Activated effector memory CD4-positive, alpha-beta T cell treated with Interleukin-2 at 50 U/mL for 16 hours (primary cell): Measurements from ENCODE around the gene NCK1.
"Not testable (repeated sequence)": the region's sequence is repeated elsewhere in the genome, so short reads cannot be mapped to it uniquely, and the experiment has no call there.

ENCODE experiments used
- DNase-seq: peaks from one replicate; pipeline ENCODE4 v3.0.0-alpha.2; 2020

NCK1 gene

GRCh38 chr3:136869282-136869681 lies 7.3 kb downstream of the NCK1 start:
- DNase-seq: no peak

DNA sequence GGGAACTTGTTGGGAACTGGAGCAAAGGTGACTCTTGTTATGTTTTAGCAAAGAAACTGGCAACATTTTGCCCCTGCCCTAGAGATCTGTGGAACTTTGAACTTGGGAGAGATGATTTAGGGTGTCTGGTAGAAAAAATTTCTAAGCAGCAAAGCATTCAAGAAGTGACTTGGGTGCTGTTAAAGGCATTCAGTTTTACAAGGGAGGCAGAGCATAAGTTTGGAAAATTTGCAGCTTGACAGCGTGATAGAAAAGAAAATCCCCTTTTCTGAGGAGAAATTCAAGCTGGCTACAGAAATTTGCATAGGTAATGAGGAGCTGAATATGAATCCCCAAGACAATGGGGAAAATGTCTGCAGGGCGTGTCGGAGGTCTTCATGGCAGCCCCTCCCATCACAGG lies 10.2 kb downstream of the NCK1 start:
- DNase-seq: not testable (repeated sequence)

DNA sequence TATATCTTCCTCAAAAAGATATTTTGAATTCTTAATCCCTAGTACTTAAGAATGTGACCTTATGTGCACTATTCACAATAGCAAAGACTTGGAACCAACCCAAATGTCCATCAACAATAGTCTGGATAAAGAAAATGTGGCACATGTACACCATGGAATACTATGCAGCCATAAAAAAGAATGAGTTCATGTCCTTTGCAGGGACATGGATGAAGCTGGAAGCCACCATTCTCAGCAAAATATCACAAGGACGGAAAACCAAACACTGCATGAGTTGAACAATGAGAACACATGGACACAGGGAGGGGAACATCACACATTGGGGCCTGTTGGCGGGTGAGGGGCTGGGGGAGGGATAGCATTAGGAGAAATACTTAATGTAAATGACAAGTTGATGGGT lies 17.5 kb downstream of the NCK1 start:
- not testable (repeated sequence) for DNase-seq

DNA sequence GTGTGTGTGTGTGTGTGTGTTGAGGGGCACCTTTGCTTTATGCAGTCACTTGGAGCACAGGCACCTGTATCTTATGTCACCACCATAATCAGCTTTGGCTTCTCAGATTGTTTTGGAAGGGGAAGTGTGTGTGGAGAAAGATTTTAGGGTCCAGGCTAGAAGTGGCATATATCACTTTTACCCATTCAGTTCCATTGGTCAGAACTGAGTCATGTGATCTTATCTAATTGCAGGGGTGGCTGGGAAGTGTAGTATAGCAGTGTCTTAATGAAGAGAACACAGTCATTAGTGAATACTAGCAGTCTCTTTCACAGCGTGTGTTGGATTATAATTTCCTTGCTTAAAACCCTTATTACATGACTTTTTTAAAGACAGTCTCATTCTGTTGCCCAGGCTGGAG lies 20.6 kb downstream of the NCK1 start:
- DNase-seq: no peak

DNA sequence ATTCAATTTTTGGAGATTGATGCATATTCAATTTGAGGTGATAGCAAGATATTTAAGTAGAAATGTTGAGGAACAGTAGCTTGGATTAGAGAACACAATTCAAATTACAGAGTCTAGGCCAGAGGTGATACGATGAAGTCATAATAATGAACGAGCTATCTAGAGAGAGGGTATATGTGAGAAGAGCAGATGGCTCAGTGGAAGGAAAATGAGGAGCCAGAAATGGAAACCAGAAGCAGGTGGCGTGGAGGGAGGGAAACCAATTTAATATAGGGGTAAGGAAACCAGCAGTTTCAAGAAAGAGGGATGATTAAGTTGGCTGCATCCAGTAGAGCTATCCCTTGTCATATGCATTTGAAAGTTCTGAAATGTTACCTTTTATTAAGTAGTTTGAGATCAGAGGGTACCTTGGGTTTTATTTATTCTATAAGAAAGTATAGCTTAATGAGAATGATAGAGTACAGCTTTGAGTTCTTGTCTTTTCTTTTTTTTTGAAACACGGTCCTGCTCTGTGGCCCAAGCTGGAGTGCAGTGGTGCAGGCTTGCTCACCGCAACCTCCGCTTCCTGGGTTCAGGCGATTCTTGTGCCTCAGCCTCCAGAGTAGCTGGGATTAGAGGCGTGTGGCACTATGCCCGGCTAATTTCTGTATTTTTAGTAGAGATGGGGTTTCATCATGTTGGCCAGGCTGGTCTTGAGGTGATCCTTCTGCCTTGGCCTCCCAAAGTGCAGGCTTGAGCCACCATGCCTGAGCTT lies 22.1 kb downstream of the NCK1 start:
- no peak for DNase-seq

DNA sequence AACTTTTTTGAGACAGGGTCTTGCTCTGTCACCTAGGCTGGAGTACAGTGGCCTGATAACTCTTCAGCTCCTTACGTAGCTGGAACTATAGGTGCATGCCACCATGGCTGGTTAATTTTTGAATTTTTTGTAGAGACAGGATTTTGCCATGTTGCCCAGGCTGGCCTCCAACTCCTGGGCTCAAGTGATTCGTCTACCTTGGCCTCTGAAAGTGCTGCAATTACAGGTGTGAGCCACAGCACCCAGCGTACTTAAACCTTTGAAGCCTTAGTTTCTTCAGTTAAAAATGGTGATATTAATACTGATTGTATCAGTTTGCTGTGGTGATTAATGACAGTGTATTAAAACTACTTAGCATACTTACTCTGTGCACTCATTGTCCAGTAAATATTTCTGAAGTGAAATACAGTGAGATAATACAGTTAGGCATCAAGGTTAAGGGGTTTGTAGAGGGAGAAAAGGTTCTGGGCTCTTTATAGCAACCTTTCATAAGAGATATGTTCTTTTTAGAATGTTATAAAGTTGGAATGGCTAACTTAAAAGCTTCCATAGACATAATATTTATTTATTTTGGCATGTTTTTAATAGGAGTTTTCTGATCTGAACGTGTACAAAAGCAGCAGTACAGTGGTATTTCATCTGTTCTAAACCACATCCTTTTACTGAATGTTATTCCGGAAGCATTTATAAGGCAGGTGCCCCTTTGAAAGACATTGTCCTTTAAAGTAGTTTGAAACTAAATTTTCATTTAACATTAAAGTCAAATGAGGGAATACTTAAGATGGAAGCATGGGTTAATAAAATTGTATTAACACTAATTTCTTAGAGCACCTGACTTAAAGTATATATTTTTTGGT lies 23.6 kb downstream of the NCK1 start:
- DNase-seq: no peak

DNA sequence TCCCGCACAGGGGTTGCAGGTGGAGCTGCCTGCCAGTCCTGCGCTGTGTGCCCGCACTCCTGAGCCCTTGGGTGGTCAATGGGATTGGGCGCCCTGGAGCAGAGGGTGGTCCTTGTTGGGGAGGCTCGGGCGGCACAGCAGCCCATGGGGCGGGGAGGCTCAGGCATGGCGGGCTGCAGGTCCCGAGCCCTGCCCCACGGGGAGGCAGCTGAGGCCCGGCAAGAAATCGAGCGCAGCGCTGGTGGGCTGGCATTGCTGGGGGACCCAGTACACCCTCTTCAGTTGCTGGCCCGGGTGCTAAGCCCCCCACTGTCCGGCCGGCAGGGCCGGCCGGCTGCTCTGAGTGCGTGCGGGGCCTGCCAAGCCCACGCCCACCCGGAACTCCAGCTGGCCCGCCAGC lies 27.9 kb downstream of the NCK1 start:
- no peak for DNase-seq

GRCh38 chr3:136891934-136892855 lies 30.2 kb downstream of the NCK1 start:
- no peak for DNase-seq

GRCh38 chr3:136893848-136894443 lies 31.9 kb downstream of the NCK1 start:
- DNase-seq: no peak

DNA sequence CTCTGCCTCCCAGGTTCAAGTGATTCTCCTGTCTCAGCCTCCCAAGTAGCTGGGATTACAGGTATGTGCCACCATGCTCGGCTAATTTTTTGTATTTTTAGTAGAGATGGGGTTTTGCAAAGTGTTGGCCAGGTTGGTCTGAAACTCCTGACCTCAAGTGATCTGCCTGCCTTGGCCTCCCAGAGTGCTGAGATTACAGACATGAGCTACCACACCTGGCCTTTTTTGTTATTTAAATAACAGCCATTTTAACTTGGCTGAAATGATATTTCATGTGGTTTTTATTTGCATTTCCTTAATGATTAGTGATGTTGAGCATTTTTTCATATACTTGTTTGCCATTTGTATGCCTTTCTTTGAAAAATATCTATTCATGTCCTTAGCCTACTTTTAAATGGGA lies 35.2 kb downstream of the NCK1 start:
- not testable (repeated sequence) for DNase-seq

GRCh38 chr3:136898549-136898948 lies 36.5 kb downstream of the NCK1 start:
- DNase-seq: no peak

GRCh38 chr3:136898954-136899353 lies 36.9 kb downstream of the NCK1 start:
- DNase-seq: no peak

- no peak for DNase-seq
These were observed 37.7 kb downstream of the NCK1 start for GRCh38 chr3:136899622-136900158.

- not testable (repeated sequence) for DNase-seq
These were observed 38.7 kb downstream of the NCK1 start for GRCh38 chr3:136900694-136901093.

DNA sequence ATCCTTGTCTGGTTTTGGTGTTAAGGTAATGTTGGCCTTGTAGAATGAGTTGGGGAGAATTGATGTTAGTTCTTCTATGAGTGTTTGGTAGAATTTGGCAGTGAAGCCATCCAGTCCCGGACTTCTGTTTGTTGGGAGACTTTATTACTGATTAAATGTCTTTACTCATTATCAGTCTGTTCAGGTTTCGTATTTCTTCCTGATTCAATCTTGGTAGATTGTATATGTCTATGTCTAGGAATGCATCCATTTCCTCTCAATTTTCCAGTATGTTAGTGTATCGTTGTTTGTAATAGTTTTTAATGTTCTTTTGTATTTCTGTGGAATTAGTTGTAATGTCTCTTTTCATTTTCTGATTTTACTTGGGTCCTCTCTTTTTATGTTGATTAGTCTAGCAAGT lies 39.4 kb downstream of the NCK1 start:
- DNase-seq: no peak

DNA sequence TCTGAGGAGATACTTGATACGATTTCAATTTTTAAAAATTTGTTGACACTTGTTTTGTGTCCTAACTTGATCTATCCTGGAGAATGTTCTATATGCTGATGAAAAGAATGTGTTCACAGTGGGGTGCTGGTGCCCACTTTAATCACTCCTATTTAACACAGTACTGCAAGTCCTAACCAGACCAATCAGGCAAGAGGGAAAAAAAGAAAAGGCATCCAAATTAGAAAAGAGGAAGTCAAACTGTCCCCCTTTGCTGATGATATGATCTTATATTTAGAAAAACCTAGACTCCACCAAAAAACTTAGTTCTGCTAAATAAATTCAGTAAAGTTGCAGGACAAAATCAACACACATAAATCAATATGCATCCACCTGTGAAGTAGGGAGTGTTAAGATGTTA lies 40.5 kb downstream of the NCK1 start:
- DNase-seq: not testable (repeated sequence)

GRCh38 chr3:136903899-136904298 lies 41.9 kb downstream of the NCK1 start:
- no peak for DNase-seq

- DNase-seq: no peak
These were observed 42.7 kb downstream of the NCK1 start for GRCh38 chr3:136904746-136905145.

DNA sequence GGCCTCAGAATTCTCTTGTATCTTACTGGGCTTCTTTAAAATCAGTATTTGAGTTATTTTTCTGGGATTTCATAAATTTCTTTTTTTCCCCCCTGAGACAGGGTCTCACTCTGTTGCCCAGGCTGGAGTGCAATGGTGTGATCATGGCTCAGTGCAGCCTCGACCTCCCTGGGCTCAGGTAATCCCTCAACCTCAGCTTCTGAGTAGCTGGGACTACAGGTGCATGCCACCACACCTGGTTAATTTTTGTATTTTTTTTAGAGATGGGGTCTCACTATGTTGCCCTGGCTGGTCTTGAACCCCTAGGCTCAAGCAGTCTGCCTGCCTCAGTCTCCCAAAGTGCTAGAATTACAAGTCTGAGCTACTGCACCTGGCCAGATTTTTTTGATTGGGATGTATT lies 43.5 kb downstream of the NCK1 start:
- no peak for DNase-seq

DNA sequence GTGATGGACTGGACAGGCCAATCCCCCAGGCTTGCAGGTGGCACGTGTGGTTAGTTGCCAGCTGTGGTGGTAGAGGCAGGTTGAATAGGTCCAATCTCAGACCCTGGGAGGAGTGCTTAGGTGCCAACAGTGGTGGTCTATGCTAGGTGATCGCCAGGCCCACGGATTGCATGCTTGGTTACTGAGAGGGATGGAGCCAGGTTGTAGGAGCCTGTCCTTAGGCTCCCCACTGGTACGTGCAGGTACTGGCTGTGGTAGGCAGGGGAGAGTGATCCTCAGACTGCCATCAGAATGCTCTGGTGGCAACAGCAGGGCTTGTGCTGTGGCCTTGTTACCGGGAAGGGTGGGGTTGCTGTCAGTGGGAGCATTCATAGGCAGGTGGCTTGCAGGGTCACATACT lies 44.7 kb downstream of the NCK1 start:
- no peak for DNase-seq

- no peak for DNase-seq
These were observed 46.3 kb downstream of the NCK1 start for GRCh38 chr3:136908297-136908696.

DNA sequence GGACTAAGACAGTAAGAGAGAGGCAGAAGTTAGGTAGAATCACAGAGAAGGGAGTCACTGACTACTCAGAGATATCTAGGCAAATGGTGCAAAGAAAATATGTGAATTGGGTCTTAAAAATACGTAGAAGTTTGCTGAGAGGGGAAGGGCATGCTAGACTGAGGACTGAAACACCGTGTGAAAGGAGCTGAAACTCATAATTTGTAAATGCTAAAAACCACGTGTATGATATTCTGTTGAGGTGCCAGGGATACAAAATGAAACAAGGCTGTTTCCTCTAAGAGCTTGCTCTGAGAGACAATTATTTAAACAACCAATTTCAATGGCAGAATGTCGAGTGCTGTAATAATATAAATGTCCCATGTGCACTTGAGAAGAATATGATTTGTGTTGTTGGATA lies 47.2 kb downstream of the NCK1 start:
- no peak for DNase-seq
